Brain microvascular endothelial cell (primary cell): ENCODE data around the gene NPLOC4.

Experiments
- DNase-seq: peaks from one replicate; pipeline ENCODE4 v3.0.0-alpha.2; 2020
- H3K27ac ChIP-seq: fragments of 250-450 bp; sonication (Bioruptor Pico); 2 replicates; pipeline ENCODE4 v1.5.1; 2020; ENCODE audit warnings: mild to moderate bottlenecking, moderate library complexity
- H3K27me3 ChIP-seq: fragments of 250-450 bp; sonication (Bioruptor Pico); replicated peaks from 2 replicates; pipeline ENCODE4 v1.5.1; 2020; ENCODE audit warnings: mild to moderate bottlenecking
- H3K36me3 ChIP-seq: fragments of 250-450 bp; sonication (Bioruptor Pico); replicated peaks from 2 replicates; pipeline ENCODE4 v1.5.1; 2020; ENCODE audit warnings: mild to moderate bottlenecking
- H3K4me3 ChIP-seq: 2 replicates; pipeline ENCODE4 v1.5.1; 2011; ENCODE audit warnings: low read depth, mild to moderate bottlenecking, control low read depth, low read length, moderate library complexity
- in situ Hi-C: cut with HindIII; loops from 2 replicates; pipeline ENCODE4 v1.10.0; 2017; ENCODE audit warnings: low sequenced_read_pairs, low pct_ligation_motif_present
- TF ChIP-seq, protein P1 (sequence below): IDR thresholded peaks from 2 replicates; pipeline ENCODE4 v1.5.1; 2011; ENCODE audit warnings: low read depth, mild to moderate bottlenecking, moderate library complexity, low read length, control low read depth, inconsistent platforms; ENCODE audit errors: missing control alignments

The NPLOC4 gene

DNA sequence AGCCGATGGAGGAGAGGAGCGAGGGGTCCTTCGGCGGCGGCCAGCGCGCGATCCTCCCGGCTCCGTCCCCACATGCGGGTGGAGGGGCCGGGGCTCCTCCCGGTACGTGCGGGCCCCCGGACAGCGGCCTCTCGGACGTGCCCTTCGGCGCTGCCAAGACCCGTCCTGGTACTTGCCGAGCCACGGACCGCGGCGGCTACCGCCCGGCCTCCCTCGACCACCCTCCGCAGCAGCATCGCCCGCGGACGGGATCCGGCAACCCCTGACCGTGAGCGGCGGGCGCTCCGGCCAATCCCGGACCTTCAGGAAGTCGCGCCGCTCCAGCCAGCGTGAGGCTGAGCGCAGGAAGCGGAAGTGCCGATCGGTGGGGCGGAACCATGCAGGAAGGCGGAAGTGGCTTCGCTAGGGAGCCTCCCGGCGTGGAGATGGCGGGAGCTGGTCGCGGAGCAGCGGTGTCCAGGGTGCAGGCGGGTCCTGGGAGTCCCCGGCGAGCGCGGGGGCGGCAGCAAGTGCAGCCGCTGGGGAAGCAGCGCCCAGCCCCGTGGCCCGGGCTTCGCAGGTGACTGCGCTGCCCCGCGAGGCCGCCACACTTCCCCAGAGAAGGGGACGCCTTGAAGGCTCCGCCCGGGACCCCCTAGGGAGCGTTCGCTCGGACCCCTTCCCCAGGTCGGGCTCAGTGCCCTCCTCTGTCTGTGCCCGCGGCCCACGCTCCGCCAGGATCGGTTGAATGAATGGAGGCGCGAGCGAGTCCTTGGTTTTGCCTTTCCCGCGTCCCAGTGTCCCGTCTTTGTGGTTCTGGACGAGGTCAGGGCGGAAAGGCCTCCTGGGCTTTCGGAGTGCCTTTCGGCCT, 29.7 kb upstream of the NPLOC4 start, which contains the start of the genes CCDC137 and OXLD1:
TSS of gene CCDC137 (plus strand) at position 396 of the 850 bp plus-strand sequence. CDS start at position 426, 30 bp downstream.
TSS of gene OXLD1 (minus strand) at position 264 of the 850 bp plus-strand sequence. CDS start at position 236, 28 bp downstream.
- TF ChIP-seq, protein P1, sequence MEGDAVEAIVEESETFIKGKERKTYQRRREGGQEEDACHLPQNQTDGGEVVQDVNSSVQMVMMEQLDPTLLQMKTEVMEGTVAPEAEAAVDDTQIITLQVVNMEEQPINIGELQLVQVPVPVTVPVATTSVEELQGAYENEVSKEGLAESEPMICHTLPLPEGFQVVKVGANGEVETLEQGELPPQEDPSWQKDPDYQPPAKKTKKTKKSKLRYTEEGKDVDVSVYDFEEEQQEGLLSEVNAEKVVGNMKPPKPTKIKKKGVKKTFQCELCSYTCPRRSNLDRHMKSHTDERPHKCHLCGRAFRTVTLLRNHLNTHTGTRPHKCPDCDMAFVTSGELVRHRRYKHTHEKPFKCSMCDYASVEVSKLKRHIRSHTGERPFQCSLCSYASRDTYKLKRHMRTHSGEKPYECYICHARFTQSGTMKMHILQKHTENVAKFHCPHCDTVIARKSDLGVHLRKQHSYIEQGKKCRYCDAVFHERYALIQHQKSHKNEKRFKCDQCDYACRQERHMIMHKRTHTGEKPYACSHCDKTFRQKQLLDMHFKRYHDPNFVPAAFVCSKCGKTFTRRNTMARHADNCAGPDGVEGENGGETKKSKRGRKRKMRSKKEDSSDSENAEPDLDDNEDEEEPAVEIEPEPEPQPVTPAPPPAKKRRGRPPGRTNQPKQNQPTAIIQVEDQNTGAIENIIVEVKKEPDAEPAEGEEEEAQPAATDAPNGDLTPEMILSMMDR: no peak
- peak; percentile 92 for DNase-seq
- Histone ChIP-seq H3K27ac (peak within 1 kb of the TSS; percentile 51), H3K36me3 (peaks cover 26% of the 10 kb centered on the region), H3K27me3 (no peaks in the 10 kb centered on the region), H3K4me3 (peak within 1 kb of the TSS; percentile 89)
- in situ Hi-C loops: no loop called here

DNA sequence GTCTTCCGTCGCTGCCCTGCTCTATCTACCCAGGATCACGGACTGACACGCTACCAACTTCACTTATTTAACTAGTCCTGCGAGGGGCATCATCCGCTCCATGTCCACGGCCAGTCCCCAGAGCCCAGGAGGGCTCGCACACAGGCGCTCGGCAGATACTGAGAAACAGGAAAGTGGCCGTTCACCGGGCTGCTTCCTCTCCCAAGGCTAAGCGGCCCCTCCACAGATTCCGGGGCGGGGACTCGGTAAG, 29.1 kb upstream of the NPLOC4 start:
- H3K27me3 ChIP-seq: no peaks in the 10 kb centered on the region
- in situ Hi-C loops: no loop called here
- peaks cover 20% of the 10 kb centered on the region for H3K36me3 ChIP-seq
- TF ChIP-seq, protein P1: no peak
- peak overlapping the region; percentile 89 for H3K4me3 ChIP-seq
- DNase-seq: peak; percentile 11
- H3K27ac ChIP-seq: peak overlapping the region; percentile 51

DNA sequence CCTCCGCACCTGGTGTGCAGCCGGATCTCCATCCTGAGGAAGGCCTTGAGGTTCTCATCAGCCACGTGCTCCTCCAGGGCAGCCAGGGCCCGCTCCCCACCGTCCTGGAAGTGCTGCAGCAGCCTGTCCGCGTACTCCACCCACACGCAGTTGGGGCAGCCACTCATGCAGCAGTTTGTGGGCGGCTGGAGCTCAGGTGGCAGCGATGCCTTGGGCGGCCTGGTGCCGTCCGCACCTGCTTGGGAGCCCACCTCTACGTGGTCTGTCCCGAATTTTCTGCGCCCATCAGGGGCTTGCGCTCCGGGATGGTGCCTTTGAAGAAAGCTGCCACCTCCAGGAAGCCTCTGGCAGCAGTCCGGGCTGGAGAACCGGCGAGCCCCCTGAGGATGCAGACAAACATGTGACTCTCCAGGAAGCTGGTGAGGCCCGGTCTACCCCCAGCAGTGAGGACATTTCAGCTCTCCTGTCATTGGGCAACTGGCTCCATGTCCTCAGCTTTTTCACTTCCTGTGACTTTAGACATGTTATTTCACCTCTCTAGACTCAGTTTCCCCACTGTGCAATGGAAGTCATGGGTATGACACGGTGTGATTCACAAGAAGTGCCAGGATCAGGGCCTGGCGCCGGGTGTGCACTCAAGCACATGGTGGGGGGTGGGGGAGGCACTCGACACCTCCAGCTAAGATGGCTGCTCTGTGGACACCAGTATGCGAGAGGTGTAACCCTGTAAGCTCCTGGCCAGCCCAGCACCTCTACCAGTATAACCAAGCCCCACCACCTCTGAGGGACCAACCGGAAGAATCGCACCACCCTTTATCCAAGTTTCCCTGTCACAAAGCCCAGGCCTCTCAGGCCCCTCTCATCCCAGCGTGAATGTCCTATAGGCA, 28.5 kb upstream of the NPLOC4 start:
- in situ Hi-C loops: no loop called here
- peak overlapping the region; percentile 51 for H3K27ac ChIP-seq
- H3K36me3 ChIP-seq: peaks cover 18% of the 10 kb centered on the region
- TF ChIP-seq, protein P1: no peak
- H3K4me3 ChIP-seq: peak overlapping the region; percentile 89
- no peaks in the 10 kb centered on the region for H3K27me3 ChIP-seq
- peak; percentile 15 for DNase-seq

DNA sequence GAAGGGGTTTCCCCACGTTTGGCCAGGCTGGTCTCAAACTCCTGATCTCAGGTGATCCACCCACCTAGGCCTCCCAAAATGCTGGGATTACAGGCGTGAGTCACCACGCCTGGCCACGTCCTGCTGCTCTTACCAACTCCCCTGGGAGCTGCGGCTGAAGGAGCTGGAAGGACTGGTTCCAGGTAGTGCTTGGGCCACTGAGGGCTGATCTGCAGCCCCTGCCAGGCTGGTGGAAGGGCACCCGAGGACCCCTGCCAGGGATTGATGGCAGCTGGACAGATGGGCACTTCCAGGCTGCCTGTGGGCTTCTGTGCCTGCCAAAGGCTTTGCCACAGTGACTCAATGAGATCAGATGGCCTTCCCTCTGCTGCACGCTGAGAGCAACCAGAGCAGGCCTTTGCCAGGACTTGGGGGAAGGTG, 27.1 kb upstream of the NPLOC4 start:
- Histone ChIP-seq H3K27me3 (no peaks in the 10 kb centered on the region), H3K27ac (no peak overlapping the region), H3K36me3 (peaks cover 5% of the 10 kb centered on the region), H3K4me3 (no peak overlapping the region)
- TF ChIP-seq, protein P1: no peak
- no peak for DNase-seq
- in situ Hi-C loops: no loop called here

DNA sequence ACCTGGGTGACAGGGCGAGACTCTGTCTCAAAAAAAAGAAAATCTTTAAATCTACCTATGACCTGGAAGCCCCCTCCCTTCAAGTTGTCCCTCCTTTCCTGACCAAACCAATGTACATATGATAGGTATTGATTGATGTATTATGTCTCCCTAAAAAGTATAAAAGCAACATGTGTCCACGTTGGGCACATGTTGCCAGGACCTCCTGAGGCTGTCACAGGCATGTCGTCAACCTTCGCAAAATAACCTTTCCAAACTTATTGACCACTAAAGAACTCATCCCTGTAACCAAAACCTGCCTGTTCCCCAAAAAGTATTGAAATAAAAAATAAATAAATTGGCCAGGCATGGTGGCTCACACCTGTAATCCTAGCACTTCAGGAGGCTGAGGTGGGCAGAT, 25.1 kb upstream of the NPLOC4 start:
- DNase-seq: no peak
- H3K27ac ChIP-seq: no peak overlapping the region
- peaks cover 5% of the 10 kb centered on the region for H3K36me3 ChIP-seq
- TF ChIP-seq, protein P1: no peak
- no peaks in the 10 kb centered on the region for H3K27me3 ChIP-seq
- no peak overlapping the region for H3K4me3 ChIP-seq
- in situ Hi-C loops: no loop called here
